Activated naive CD4-positive, alpha-beta T cell treated with anti-CD3 and anti-CD28 coated beads, Interleukin-2, amount 50 U/mL, for 16 hours (primary cell): Measurements from ENCODE around the gene GON7.
A peak's percentile ranks its signal among the peaks of the same experiment; 100 is the strongest.
"Not testable (repeated sequence)": the region's sequence is repeated elsewhere in the genome, so short reads cannot be mapped to it uniquely, and the experiment has no call there.

Source experiments
- DNase-seq: peaks from one replicate; pipeline ENCODE4 v3.0.0-alpha.2; 2020

Gene GON7, protein sequence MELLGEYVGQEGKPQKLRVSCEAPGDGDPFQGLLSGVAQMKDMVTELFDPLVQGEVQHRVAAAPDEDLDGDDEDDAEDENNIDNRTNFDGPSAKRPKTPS

DNA sequence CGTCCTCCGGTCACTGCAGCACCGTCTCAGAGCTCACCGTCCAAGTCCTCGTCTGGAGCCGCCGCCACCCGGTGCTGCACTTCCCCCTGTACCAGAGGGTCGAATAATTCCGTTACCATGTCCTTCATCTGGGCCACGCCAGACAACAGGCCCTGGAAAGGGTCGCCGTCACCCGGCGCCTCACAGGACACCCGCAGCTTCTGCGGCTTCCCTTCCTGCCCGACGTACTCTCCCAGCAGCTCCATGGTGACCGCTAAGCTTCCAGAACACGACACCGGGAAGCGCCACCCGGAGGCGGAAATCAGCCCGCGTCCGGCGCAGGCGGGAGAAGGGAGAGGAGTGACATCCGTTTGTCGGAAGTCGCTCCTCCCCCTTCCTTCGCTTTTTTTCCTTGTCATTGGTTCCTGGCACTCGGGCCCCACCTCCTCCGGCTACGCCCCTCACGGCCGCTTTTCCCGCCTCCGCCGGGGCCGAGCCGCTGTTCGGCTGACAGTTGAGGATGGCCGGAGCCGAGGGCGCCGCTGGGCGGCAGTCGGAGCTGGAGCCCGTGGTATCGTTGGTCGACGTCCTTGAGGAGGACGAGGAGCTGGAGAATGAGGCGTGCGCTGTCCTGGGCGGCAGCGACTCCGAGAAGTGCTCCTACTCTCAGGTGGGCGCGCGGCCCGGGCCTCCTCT is at the start of gene GON7, which contains the start of gene UBR7:
TSS of gene GON7 (minus strand) at position 273 of the 675 bp plus-strand sequence. CDS start at position 245, 28 bp downstream.
TSS of gene UBR7 (plus strand) at position 464 of the 675 bp plus-strand sequence. CDS start at position 500, 36 bp downstream.
- DNase-seq, result peak; percentile 87

DNA sequence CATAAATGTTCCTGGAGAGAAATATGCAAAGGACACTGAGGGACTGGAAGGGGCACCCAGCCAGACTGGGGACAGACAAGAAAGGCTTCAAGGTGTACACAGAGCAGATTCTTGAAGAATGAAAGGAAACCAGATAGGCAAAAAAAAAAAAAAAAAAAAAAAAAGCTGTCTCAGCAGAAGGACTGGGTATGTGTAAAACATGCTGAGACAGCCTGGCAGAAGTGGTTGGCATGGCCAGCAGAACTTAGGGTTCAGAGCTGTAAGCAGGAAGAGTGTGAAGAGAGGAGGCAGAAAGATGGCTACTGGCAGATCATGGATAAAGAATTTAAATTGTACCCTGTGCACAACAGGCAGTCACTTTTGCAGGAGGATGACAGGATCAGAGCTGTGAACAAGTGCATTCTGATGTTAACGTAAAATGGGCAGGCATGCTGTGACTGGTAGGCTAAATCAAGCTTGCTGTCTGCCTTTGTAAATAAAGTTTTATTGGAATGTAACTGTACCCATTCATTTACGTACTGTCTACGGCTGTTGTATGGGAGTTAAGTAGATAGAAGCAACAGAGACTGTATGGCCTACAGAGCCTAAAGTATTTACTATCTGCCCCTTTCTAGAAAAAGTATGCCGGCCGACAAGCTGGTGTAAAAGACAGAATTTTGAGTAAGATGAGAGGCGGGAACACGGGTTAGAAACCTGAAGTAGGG is 42.4 kb upstream of the GON7 start:
- DNase-seq, result no peak

DNA sequence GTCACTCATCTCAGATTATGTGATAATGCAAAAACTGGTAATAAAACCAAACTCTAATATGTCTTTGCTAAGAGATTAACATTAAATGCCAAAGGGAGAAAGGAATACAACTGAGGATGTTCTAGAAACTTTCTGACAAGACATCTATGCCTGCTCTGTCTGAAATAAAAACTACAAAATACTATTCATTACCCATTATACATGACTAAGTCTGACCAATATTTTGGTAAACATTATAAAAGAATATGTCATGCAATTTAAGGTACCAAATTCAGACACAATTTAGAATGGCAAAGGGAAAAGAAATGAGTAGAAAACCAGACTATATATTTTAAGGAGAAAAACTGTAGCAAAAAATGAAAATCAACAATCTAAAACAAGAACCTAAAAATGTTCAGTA is 39.7 kb upstream of the GON7 start:
- no peak for DNase-seq

DNA sequence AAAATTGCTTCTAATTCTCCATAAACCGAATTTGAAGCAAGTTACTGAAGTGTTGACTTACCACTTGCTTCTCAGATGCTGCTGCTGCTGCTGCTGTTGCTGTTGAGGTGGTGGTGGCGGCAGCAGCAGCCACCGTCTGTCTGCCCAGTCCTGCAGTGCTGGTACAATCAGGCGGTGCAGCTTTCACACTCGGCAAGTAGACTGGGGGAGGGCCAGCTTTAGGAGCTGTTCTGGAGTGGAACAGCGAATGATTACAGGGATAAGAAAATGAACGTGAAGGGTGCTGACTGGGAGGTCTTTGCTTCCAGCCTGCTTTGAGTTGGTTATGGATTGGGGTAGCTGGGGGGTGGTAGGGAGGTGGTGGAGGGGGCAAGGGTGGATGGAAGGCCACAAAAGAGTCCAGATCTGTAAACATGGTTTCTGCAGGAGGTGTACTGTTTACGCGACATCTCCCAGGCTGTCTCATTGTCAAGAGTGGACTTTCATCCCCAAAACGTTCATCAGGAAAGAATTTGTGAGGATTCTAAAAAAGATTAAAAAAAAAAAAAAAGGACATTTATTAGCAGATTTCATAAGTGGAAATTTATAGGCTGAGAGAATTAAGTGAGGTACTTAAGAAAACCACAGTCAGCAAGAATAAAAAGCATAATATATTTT is 39.0 kb upstream of the GON7 start:
- DNase-seq, result no peak

DNA sequence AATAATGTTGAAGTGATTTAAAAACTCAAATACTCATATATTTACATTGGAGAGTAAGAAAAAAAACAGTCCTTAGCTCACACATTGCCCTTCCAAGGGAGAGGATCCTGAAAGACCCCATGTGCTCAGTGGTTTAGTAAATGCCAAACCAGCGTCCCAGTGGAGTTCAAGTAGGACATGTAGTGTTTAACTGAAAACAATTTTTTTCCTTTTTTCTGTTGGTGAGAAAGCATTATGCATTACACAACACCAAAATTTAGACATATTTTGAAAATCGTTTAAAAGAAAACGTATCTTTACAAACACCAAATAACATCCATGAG is 33.8 kb upstream of the GON7 start:
- no peak for DNase-seq

DNA sequence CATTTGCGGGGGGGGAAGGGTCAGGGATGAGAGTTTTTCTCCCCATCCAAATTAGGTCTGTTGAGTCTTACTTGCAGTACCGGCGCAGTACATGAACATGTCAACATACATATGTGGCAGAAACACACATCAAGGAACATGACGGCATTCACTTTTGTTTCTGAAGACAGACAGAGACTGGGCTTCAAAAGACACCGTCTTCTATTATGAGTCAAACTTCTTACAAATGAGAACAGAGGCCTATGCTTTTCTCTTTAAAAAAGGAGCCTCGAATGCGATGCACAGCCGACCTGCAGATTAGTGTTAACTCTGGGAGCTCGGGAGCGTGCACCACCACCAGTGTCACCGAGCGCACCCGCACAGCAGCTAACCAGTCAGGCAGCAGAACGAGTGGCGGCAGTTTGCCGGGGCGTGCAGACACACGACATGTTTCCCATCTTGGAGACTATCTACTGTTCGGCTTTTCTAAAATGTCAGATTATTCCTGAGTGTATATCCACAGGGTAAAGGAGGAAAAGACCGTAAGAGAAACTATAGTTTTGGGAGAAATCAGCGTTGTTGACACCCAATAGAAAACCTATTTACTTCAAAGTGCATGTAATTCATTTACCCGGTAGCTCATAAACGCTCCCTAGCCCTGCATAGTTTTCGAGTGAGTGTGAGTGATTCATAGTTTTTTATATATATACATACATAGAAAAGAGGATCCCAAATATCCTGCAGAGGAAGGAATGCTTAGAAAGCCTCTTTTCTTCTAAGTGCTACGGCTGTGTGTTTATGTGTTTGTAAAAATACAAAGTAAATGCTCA is 33.2 kb upstream of the GON7 start:
- DNase-seq, result no peak

DNA sequence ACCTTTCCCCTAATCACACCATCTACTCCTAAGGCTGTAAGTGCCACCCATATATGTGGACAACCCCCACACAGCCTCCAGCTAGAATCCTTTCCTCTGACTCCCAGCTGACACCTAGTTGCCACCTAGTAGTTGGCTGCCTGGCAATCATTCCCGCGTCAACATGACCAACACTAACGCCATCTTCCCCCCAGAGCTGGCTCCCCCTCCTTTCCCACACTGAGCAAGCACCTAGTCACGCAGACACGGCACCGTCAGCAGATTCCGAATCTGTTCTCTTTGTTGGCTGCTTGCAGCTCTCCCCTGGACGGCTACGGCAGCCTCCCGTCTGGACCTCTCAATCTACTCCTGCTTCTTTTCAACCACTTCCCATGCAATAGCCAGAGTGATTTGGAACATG is 27.9 kb upstream of the GON7 start:
- no peak for DNase-seq

DNA sequence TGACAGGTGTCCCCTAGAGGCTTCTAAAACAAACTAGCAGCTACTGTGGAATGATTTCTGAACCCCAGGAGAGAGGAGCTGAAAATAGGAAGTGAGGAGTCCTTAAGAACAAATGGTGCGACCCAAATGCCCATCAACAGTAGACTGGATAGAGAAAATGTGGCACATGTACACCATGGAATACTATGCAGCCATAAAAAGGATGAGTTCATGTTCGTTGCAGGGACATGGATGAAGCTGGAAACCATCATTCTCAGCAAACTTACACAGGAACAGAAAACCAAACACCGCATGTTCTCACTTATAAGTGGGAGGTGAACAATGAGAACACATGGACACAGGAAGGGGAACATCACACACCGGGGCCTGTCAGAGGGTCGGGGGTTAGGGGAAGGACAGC is 26.2 kb upstream of the GON7 start:
- DNase-seq, result not testable (repeated sequence)

DNA sequence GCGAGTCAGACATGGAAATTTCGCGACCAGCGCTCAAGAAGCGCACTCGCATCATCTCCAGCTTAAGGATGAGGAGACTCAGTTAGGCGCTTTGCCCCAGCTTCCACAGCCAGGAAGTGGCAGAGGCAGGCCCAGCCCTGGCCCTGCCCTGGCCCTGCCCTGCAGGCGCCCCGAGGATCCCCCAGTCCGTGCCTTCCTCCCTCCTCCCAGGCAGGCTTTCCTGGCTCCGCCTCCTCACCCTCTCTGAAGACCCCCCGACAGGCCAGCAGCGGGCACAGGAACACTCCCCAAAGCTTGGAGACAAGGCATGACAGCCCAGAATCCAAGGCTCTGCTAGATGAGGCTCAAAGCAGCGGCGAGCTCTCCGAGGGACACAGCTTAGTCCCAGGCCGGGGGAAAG is 25.3 kb upstream of the GON7 start:
- no peak for DNase-seq

DNA sequence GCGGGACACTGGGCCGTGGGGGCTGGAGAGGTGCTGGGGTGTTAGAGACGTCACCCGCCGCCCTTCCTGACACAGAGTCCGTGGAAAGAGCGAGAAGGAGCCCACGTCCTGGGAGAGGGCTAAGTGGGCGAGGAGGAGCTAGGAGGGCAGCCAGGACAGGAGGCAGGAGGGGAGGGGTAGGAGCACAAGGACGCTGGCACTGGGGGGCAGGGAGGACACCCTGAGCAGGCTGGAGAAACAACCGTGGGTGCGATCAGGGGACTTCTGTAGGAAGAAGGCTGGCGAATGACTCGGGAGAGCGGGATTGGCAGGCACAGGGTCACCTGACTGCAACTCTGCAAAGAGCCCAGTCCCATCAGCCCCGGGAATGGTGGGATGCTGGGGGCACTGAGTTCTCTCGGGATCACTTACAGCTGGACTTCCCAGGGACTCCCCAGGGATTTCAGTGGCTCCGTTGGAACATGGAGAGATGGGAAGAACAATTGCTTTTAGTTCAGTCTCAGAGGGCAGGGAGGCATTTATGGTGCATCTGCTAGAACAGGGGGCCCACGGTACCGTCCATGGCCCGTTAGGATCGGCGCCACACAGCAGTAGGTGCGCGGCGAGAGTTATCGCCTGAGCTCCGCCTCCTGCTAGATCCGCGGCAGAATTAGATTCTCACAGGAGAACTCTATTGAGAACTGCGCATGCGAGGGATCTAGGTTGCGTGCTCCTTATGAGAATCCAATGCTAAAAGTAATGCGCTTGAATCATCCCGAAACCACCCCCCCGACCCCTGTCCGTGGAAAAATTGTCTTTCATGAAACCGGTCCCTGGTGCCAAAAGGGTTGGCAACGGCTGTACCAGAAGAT is 24.5 kb upstream of the GON7 start:
- no peak for DNase-seq

DNA sequence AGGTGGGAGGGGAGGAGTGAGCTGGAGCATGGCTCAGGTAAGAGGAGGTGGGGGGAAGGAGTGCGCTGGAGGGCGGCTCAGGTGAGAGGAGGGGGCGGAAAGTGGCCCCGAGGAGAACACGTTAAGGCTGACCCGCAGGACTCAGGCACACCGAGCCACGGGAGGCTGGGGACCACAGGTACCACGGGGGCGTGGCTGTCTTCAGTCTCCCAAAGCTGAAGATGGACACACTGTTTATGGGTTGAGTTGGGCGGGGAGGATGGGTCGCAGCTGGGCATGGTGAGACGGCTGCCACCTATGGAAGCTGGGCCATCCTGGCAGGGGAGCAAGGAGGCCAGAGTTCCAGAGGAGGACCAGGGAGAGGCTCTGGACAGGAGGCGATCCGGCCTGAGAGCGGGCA is 23.7 kb upstream of the GON7 start:
- DNase-seq, result no peak

DNA sequence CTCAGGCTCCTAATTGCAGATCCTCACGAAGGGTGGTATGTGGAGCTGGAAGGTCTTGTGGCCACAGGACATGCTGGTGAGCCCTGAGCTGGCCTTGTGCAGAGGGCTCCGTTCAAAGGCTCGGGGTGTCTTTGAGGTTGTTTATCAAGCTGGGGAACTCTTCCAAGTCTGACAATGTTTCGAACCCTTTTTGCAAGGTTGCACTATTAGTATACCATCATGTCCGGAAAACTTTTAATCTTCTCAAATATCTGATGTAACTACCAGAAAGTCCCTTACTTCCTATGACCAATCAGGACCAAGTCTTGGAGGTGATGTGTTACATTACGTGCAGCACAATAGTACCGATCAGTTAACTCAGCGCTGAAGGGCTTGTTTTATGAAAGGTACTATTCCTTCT is 21.7 kb upstream of the GON7 start:
- no peak for DNase-seq

DNA sequence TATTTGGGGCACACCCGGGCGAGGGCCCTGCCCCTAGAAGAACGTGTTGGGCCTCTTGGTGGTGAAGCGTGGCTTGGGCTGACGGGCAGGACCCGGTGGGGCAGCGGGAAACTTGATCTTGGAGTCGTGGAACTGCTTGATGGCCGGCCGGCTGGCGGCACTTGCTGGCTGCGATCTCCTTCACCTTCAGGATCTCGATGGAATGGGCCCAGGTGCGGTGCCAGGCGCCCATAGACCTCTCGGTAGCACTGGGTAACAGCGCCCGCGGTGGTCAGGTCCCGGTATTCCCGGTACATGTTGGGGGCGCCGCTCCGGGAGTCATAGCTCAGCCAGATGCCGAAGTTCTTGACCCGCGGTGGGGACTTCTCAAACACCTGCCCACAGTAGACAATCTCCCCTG is 16.7 kb upstream of the GON7 start:
- DNase-seq, result no peak

DNA sequence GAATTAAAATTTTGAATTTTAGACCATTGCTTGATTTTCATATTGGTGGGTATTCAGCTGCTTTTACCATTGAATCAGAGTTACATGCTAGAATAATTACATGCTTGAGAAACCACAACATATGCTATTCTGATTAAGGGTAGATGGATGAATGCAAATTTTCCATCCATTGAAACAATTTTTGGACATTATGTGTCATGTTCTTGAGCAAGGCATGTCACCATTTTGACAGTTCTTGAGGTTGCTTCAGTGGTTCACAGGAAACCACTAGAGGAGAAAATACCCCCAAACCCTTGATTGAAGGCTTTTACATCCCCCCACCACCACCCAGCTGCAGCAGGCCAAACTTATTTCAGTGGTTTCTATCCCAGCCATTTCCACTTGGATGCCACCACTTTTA is 13.6 kb upstream of the GON7 start:
- DNase-seq, result no peak

DNA sequence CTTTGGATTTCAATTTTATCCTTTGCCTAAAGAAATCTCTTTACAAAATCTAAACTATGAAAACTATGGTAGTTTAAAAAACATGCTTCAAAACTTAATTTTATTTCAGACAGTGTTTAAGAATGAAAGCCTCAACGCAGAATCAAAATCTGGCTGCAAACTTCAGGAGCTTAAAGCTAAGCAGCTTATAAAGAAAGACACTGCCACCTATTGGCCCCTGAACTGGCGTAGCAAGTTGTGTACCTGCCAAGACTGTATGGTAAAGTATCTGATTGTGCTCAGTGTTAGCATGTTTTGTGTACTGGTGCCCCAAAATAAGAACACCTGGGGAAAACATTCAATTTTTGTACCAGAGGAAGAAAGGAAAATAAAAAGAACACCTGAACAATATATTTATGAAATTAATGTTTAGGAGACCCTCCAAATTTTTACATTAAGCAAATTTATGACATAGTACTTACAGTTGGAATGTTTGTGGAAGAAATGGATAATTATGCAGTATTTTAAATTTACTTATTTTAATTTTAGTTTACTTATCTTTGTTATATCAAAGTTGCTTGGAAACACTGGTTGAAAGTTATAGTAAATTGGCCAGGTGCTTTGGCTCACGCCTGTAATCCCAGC is 12.3 kb upstream of the GON7 start:
- peak; percentile 46 for DNase-seq

DNA sequence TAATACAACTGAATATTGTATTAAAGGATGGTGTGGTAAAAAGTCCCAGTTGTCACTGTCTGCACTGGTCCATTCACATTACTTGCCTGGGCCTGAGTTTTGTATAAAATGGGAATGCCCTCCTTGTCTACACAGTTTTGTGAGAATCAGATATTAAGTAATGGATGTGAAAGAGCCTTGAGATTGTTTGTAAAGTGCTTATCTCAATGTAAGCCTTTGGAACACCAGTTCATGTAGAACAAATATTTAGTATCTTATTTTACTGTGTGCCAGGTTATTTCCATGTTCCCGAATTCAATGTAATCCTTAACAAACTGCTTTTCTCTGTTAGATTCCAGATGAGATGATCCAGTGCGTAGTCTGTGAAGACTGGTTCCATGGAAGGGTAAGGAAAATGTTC is 7.7 kb upstream of the GON7 start:
- no peak for DNase-seq

DNA sequence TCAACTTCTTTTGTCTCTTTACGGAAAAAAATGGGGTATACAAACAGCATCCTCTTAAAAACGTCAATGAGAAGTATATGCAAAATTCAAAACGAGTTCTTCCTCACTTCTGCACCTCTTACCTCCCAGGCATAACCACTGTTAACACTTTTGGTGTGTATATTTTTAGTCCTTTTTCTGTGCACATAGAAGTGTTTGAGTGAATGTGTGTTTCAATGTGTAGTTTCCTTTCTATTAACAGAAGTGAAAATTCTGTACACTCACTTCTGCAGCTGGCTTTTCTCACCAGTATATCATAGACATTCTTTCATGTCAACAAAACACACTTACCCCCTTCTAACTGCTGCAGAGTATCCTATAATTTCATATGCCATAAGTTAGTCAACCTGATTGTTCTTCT is 5.6 kb upstream of the GON7 start:
- no peak for DNase-seq

DNA sequence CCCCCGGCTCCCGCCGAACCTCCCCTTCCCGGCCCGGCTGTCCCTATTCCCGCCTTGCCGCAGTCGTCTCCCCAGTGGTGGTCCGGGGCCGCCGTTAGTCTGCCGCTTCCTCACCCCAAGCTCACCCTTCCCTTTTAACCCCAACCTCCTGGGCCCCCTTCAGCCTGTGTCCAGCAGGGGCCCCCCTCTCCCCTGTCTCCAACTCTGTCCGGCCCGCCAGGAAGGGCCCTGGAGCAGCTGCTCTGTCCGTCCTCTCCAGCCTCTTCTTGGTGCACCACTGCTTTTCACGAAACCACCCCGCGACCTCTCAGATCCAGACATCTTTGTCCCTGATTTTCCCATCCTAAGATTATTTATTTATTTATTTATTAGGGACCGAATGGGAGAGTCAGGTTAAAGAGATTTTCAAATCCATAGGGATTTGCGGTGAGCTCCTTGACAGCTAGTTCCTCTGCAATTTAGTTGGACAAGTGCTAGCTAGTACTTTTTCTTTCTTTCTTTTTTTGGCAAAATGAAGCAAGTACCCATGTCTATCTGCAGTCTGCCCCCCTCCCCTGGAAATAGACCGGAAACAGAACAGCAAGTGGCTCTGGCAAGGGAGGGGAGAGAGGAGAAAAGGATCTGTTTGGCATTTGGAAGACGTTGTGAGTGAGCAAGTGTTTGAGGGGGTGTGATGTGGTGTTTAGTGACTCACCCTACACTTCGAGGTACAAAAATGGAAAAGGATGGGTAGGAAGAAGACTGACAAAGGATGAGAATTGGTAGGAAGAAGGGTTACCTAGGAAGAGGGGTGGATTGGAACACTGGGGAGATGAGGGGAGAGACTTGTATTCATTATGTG is 823 bp upstream of the GON7 start:
- no peak for DNase-seq

DNA sequence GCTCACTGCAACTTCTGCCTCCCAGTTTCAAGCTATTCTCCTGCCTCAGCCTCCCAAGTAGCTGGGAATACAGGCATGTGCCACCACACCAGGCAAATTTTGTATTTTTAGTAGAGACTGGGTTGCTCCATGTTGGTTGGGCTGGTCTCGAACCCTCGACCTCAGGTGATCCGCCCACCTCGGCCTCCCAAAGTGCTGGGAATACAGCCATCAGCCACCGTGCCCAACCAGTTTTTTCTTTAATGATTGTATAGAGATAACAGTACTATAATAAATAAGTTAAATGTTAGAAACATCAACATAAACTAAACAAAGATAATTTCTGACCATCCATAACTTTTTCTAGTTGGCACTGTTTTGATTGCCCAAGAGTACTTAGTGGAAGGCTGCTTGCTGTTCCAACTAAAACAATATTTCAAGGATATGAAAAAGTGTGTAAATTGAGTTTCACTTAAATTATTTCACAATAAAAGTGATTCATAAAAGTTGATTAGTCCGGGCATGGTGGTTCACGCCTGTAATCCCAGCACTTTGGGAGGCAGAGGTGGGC is 5.6 kb downstream of the GON7 start:
- DNase-seq, result no peak

DNA sequence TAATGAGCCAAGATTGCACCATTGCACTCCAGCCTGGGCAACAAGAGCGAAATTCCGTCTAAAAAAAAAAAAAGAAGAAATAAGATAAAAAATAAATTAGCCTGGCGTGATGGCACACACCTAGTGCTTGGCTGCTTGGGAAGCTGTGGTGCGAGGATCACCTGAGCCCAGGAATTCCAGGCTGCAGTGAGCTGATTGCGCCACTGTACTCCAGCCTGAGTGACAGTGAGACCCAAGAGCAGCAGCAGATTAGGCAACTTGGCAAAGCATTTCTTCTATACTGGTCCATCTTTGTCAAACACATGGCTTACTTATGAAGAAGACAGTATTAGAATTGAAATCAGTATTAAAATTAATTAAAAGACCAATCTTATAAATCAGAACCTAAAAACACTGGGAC is 6.3 kb downstream of the GON7 start:
- DNase-seq, result no peak

DNA sequence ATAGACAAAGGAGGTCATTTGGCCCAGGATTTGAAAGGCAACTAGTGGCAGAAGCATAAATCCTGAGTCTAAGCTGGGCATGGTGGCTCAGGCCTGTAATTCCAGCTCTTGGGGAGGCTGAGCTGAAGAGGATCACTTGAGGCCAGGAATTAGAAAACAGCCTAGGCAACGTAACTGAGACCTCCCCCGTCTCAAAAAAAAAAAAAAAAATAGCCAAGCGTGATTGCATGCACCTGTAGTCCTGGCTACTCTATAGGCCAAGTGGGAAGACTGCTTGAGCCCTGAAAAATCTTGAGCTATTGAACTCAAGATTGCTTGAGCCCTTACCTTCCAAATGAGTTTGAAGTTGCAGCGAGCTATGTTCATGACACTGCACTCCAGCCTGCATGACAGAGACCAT is 7.8 kb downstream of the GON7 start:
- DNase-seq, result no peak
